ENCODE data around the gene TEPSIN. TPM values are rescaled to one million over a fixed set of nuclear protein-coding genes. Genes with fewer than 3 reads are reported as not detected.

Gene TEPSIN
- total and polyA plus RNA-seq, 2 of the 13 experiments (the other 11 are each of a cell fraction or from before 2014, with no cell fraction given), result 16.1 to 18.8 TPM

DNA sequence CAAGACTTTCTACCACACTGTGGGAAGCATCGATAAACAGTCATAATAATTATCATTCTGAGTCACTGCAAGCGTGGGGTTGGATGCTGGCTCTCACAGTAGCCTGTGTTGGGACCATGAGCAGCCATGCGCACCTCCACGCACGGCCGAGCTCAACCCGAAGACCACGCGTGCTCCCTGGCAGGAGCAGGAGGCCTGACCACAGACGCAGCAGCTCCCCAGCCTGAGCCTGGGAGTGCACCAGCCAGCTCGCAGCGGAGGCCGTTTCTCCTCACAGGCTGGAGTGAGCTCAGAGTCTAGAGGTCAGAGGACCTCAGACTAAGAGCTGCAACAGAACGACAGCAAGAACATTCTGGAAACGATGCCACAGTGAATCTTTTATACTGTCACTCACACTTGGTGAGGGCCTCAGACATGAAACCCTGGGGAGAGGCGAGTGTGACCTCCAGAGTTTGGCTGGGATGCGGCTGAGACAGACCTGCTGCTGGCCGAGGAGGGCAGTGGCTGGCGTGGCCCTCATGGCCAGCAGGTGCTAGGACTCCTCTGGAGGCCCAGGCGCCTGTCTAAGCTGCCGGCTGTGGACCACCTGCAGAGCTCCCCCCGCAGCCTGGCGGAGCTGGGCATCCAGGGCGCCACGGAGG, 6.3 kb upstream of the TEPSIN start (continued):
- no peak; the same call in 1 of the 2 replicates for TF ChIP-seq NCOA5 (CRISPR knock-in tag; IDR thresholded peaks at IDR 0.05)
- 0 out of 2 replicates have a peak, but pooled peaks have one; percentile 33 for TF ChIP-seq BRCA1 (CRISPR knock-in tag; IDR thresholded peaks at IDR 0.05)
- TF ChIP-seq, protein P1, sequence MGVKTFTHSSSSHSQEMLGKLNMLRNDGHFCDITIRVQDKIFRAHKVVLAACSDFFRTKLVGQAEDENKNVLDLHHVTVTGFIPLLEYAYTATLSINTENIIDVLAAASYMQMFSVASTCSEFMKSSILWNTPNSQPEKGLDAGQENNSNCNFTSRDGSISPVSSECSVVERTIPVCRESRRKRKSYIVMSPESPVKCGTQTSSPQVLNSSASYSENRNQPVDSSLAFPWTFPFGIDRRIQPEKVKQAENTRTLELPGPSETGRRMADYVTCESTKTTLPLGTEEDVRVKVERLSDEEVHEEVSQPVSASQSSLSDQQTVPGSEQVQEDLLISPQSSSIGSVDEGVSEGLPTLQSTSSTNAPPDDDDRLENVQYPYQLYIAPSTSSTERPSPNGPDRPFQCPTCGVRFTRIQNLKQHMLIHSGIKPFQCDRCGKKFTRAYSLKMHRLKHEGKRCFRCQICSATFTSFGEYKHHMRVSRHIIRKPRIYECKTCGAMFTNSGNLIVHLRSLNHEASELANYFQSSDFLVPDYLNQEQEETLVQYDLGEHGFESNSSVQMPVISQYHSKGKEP (CRISPR knock-in tag; IDR thresholded peaks at IDR 0.05), result no peak
- TF ChIP-seq ZNF672 (CRISPR knock-in tag; IDR thresholded peaks at IDR 0.05), result no peak
- no peak for TF ChIP-seq E2F2 (CRISPR knock-in tag; IDR thresholded peaks at IDR 0.05; ENCODE audit: borderline replicate concordance)
- TF ChIP-seq SIN3A (IDR thresholded peaks at IDR 0.05; ENCODE audit: borderline replicate concordance, low read depth, low read length), result no peak
- TF ChIP-seq ZNF251 (CRISPR knock-in tag; IDR thresholded peaks at IDR 0.05), result 0 out of 2 replicates have a peak, but pooled peaks have one; percentile 33
- TF ChIP-seq JUN (CRISPR knock-in tag; IDR thresholded peaks at IDR 0.05), result no peak
- TF ChIP-seq NFRKB (IDR thresholded peaks at IDR 0.05), result no peak
- no peak for TF ChIP-seq SRSF1 (optimal IDR thresholded peaks at IDR 0.05; ENCODE audit: low read depth, low read length)
- no peak for TF ChIP-seq HMGXB4 (CRISPR knock-in tag; IDR thresholded peaks at IDR 0.05; ENCODE audit: borderline replicate concordance in 1 of 2, low read depth in 1 of 2)
- TF ChIP-seq, protein P2, sequence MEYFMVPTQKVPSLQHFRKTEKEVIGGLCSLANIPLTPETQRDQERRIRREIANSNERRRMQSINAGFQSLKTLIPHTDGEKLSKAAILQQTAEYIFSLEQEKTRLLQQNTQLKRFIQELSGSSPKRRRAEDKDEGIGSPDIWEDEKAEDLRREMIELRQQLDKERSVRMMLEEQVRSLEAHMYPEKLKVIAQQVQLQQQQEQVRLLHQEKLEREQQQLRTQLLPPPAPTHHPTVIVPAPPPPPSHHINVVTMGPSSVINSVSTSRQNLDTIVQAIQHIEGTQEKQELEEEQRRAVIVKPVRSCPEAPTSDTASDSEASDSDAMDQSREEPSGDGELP (IDR thresholded peaks at IDR 0.05; ENCODE audit: borderline replicate concordance, low read depth), result no peak
- no peak for TF ChIP-seq ZNF225 (CRISPR knock-in tag; IDR thresholded peaks at IDR 0.05)
- no peak for TF ChIP-seq CBX5 (CRISPR knock-in tag; IDR thresholded peaks at IDR 0.05; ENCODE audit: borderline replicate concordance)
- TF ChIP-seq ZNF652 (CRISPR knock-in tag; IDR thresholded peaks at IDR 0.05; ENCODE audit: borderline replicate concordance, low read depth), result no peak
- no peak for TF ChIP-seq TEAD2 (CRISPR knock-in tag; IDR thresholded peaks at IDR 0.05)
- TF ChIP-seq ZBTB26 (CRISPR knock-in tag; IDR thresholded peaks at IDR 0.05; ENCODE audit: borderline replicate concordance), result no peak
- TF ChIP-seq, protein P3, sequence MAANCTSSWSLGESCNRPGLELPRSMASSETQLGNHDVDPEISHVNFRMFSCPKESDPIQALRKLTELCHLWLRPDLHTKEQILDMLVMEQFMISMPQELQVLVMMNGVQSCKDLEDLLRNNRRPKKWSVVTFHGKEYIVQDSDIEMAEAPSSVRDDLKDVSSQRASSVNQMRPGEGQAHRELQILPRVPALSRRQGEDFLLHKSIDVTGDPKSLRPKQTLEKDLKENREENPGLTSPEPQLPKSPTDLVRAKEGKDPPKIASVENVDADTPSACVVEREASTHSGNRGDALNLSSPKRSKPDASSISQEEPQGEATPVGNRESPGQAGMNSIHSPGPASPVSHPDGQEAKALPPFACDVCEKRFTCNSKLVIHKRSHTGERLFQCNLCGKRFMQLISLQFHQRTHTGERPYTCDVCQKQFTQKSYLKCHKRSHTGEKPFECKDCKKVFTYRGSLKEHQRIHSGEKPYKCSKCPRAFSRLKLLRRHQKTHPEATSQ (CRISPR knock-in tag; IDR thresholded peaks at IDR 0.05; ENCODE audit: borderline replicate concordance), result no peak
- peak; percentile 32; the same call in 1 of the 2 replicates for TF ChIP-seq SALL1 (CRISPR knock-in tag; IDR thresholded peaks at IDR 0.05)
- no peak for TF ChIP-seq ZNF33B (CRISPR knock-in tag; IDR thresholded peaks at IDR 0.05)
